GM23338 (cell line): Measurements from ENCODE around the gene PRKAR1B.

Source experiments
- CREB1 ChIP-seq: fragments of 250-450 bp; sonication (Bioruptor Pico); IDR thresholded peaks from 2 replicates; pipeline ENCODE4 v1.5.0; 2020; ENCODE audit warnings: low read depth, mild to moderate bottlenecking, moderate library complexity
- CTCF ChIP-seq, 2 experiments: fragments of 200-600 bp in 1 of 2; sonication (generic) in 1 of 2; conservative IDR thresholded peaks; 2 replicates each; pipeline versions ENCODE4 v1.5.1 to v1.6.1; 2016 to 2017; ENCODE audit warnings: antibody characterized with exemption in 2 of 2, low read depth in 2 of 2, mild to moderate bottlenecking in 2 of 2, moderate library complexity in 1 of 2
- ETS1 ChIP-seq: IDR thresholded peaks from 2 replicates; pipeline ENCODE4 v1.6.1; 2016; ENCODE audit warnings: antibody characterized with exemption
- EZH2 ChIP-seq: fragments of 200-600 bp; sonication (generic); IDR thresholded peaks from one replicate; pipeline ENCODE4 v1.8.0; 2017; ENCODE audit warnings: antibody characterized with exemption, mild to moderate bottlenecking, low read depth; ENCODE audit not compliant: unreplicated experiment
- EZH2phosphoT487 ChIP-seq: fragments of 200-600 bp; sonication (generic); IDR thresholded peaks from one replicate; pipeline ENCODE4 v1.8.1; 2018; ENCODE audit warnings: antibody characterized with exemption; ENCODE audit not compliant: unreplicated experiment
- JUNB ChIP-seq: IDR thresholded peaks from one replicate; pipeline ENCODE4 v1.6.1; 2016; ENCODE audit warnings: antibody characterized with exemption; ENCODE audit not compliant: unreplicated experiment
- NANOG ChIP-seq: IDR thresholded peaks from 2 replicates; pipeline ENCODE4 v1.6.1; 2016; ENCODE audit warnings: antibody characterized with exemption, borderline replicate concordance
- POLR2AphosphoS5 ChIP-seq: IDR thresholded peaks from 2 replicates; pipeline ENCODE4 v1.6.1; 2016; ENCODE audit warnings: antibody characterized with exemption, low read depth
- REST ChIP-seq: IDR thresholded peaks from one replicate; pipeline ENCODE4 v1.6.1; 2018; ENCODE audit warnings: antibody characterized with exemption; ENCODE audit not compliant: unreplicated experiment
- STAT1 ChIP-seq: IDR thresholded peaks from one replicate; pipeline ENCODE4 v1.6.1; 2016; ENCODE audit warnings: antibody characterized with exemption; ENCODE audit not compliant: unreplicated experiment
- ZNF114 ChIP-seq: fragments of 250-450 bp; sonication (Bioruptor Pico); IDR thresholded peaks from 2 replicates; pipeline ENCODE4 v1.5.0; 2020; ENCODE audit warnings: mild to moderate bottlenecking, moderate library complexity
- ZNF331 ChIP-seq: fragments of 250-450 bp; sonication (Bioruptor Pico); IDR thresholded peaks from 2 replicates; pipeline ENCODE4 v1.5.0; 2020; ENCODE audit warnings: low read depth, mild to moderate bottlenecking, moderate library complexity
- ZNF462 ChIP-seq: fragments of 250-450 bp; sonication (Bioruptor Pico); IDR thresholded peaks from 2 replicates; pipeline ENCODE4 v1.5.0; 2020; ENCODE audit warnings: mild to moderate bottlenecking, moderate library complexity

- TF ChIP-seq CTCF (conservative IDR thresholded peaks at IDR 0.05; ENCODE audit: low read depth in 2 of 2) (no peak), POLR2AphosphoS5 (no peak), JUNB (no peak), REST (no peak), NANOG (no peak), CREB1 (CRISPR knock-in tag) (no peak), ZNF114 (CRISPR knock-in tag) (no peak), EZH2phosphoT487 (no peak), EZH2 (no peak), ZNF331 (no peak), ETS1 (no peak), ZNF462 (CRISPR knock-in tag) (no peak), STAT1 (no peak)
Observed at GRCh38 chr7:544338-545221, 182.5 kb downstream of the PRKAR1B start.
